Activated T-cell treated with anti-CD3 and anti-CD28 coated beads for 1 hour (primary cell): ENCODE data around the gene TBX15.

Experiments used
- DNase-seq: peaks from one replicate; pipeline ENCODE4 v3.0.0-alpha.2; 2020; ENCODE audit warnings: low read depth

Gene TBX15

GRCh38 chr1:119001181-119002027 is 13.3 kb upstream of the TBX15 start:
- DNase-seq = no peak

GRCh38 chr1:119000371-119001180 is 12.4 kb upstream of the TBX15 start:
- DNase-seq = no peak

- DNase-seq = no peak
Observed at GRCh38 chr1:118999348-119000071, 11.4 kb upstream of the TBX15 start.

- no peak for DNase-seq
Observed at GRCh38 chr1:118998171-118998570, 10.0 kb upstream of the TBX15 start.

- DNase-seq = no peak
Observed at GRCh38 chr1:118997225-118997624, 9.1 kb upstream of the TBX15 start.

GRCh38 chr1:118995312-118996016 is 7.3 kb upstream of the TBX15 start:
- DNase-seq = no peak

GRCh38 chr1:118993700-118994026 is 5.5 kb upstream of the TBX15 start:
- no peak for DNase-seq

GRCh38 chr1:118992868-118993699 is 4.9 kb upstream of the TBX15 start:
- DNase-seq = no peak

GRCh38 chr1:118992237-118992825 is 4.2 kb upstream of the TBX15 start:
- no peak for DNase-seq

GRCh38 chr1:118991448-118991847 is 3.3 kb upstream of the TBX15 start:
- no peak for DNase-seq

- no peak for DNase-seq
Observed at GRCh38 chr1:118990513-118991152, 2.5 kb upstream of the TBX15 start.

- no peak for DNase-seq
Observed at GRCh38 chr1:118989878-118990378, 1.8 kb upstream of the TBX15 start.

GRCh38 chr1:118989006-118989815 is 1.1 kb upstream of the TBX15 start:
- DNase-seq = no peak

GRCh38 chr1:118987468-118988185 is 516 bp downstream of the TBX15 start:
- DNase-seq = no peak

GRCh38 chr1:118986555-118987467 is 1.3 kb downstream of the TBX15 start:
- DNase-seq = no peak

GRCh38 chr1:118985640-118986554 is 2.2 kb downstream of the TBX15 start:
- no peak for DNase-seq
